ENCODE data around the gene RHOF. TPM values are rescaled to one million over a fixed set of nuclear protein-coding genes. Genes with fewer than 3 reads are reported as not detected.
A peak's percentile ranks its signal among the peaks of the same experiment; 100 is the strongest.

Gene RHOF
- total RNA-seq, 1 donor from 2014 or later, result 31.9 TPM

- Histone ChIP-seq H3K27me3 (ENCODE audit: insufficient read depth, low read length) (no peaks in the 10 kb centered on the region), H3K9ac (ENCODE audit: low read length) (peak overlapping the region; percentile 74), H4K20me1 (ENCODE audit: insufficient read depth, low read length) (peaks cover 25% of the 10 kb centered on the region), H3K36me3 (ENCODE audit: insufficient read depth, low read length) (no peaks in the 10 kb centered on the region), H3K4me1 (ENCODE audit: insufficient read depth, low read length) (peaks cover 67% of the 10 kb centered on the region), H2AFZ (ENCODE audit: low read depth, low read length) (no peak overlapping the region), H3K27ac (ENCODE audit: low read depth, low read length) (peak overlapping the region; percentile 29), H3K79me2 (ENCODE audit: insufficient read depth, low read length) (peaks cover 58% of the 10 kb centered on the region), H3K4me2 (ENCODE audit: low read length) (peak overlapping the region; percentile 91), H3K4me3 (ENCODE audit: insufficient read depth, low read depth, low read length) (peak overlapping the region; percentile 46), H3K9me3 (ENCODE audit: insufficient read depth, low read depth, low read length) (no peaks in the 10 kb centered on the region)
- Mint-ChIP-seq H3K4me1 (ENCODE audit: low read depth, unreplicated experiment) (peaks cover 39% of the 10 kb centered on the region), H3K27me3 (ENCODE audit: low read depth, unreplicated experiment) (no peaks in the 10 kb centered on the region), H3K9me3 (ENCODE audit: unreplicated experiment) (no peaks in the 10 kb centered on the region), H3K27ac (ENCODE audit: unreplicated experiment) (peak overlapping the region; percentile 90), H3K36me3 (ENCODE audit: low read depth, unreplicated experiment) (peaks cover 3% of the 10 kb centered on the region), H3K4me3 (ENCODE audit: unreplicated experiment) (peak overlapping the region; percentile 73)
- no peak for FAIRE-seq
- no peak for TF ChIP-seq EZH2 (IDR thresholded peaks at IDR 0.05; ENCODE audit: insufficient read depth, low read length)
- no peak for TF ChIP-seq CTCF (IDR thresholded peaks at IDR 0.05; ENCODE audit: insufficient read depth, low read depth, low read length)
- DNase-seq (ENCODE audit: low read depth), result peak; percentile 79
These were observed 3.6 kb upstream of the RHOF start for GRCh38 chr12:121796855-121797751.

DNA sequence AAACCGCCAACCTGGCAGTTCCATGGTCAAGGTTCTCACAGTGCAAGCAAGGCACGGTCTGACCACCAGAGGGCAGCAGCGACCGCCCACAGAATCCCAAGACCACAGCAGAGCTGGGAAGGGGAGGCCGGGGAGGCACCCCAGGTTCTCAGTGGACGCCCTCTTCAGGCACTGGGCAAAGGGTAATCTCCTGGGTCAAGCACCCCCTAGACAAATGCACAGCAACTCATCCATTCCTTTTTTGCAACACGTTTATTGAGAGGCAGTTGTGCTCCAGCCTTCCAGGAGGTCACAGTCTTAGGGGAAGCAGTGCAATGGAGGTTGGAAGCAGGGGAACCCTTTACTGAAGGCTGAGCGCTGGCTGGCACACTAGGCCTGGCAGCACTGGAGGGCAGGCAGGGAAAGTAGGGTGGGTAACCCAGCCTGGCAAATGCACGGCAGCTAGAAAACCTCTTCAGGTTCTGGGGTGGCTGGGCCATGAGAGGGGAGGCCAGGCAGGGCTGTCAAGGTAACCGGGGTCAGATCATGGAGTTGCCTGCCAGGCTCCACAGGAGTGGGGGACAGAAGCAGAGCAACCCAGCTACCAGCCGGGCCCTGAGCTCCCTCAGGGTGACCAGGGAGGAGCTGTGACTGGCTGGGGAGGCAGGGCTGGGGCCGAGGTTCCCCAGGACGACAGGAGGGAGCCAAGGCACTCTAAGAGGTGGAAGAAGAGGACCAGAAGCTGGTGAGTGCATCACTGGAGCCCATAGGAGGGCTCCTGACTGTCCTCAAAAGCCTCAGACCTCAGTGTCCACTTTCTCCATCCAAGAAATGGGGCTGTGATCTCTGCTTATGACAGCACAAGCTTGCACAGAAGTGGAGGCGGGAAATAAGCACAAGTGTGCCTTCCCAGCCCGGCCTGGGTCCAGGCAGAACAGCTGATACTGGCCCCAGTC is 1.8 kb upstream of the RHOF start:
- Mint-ChIP-seq H3K4me3 (ENCODE audit: unreplicated experiment) (peak overlapping the region; percentile 80), H3K4me1 (ENCODE audit: low read depth, unreplicated experiment) (peaks cover 43% of the 10 kb centered on the region), H3K27me3 (ENCODE audit: low read depth, unreplicated experiment) (no peaks in the 10 kb centered on the region), H3K27ac (ENCODE audit: unreplicated experiment) (peak overlapping the region; percentile 99), H3K36me3 (ENCODE audit: low read depth, unreplicated experiment) (peaks cover 5% of the 10 kb centered on the region), H3K9me3 (ENCODE audit: unreplicated experiment) (no peaks in the 10 kb centered on the region)
- peak overlapping the region; percentile 75 for H3K9ac ChIP-seq (ENCODE audit: low read length)
- peaks cover 27% of the 10 kb centered on the region for H4K20me1 ChIP-seq (ENCODE audit: insufficient read depth, low read length)
- DNase-seq (ENCODE audit: low read depth) (no peak), FAIRE-seq (no peak)
- peak; percentile 91 for TF ChIP-seq CTCF (IDR thresholded peaks at IDR 0.05; ENCODE audit: insufficient read depth, low read depth, low read length)
- no peak for TF ChIP-seq EZH2 (IDR thresholded peaks at IDR 0.05; ENCODE audit: insufficient read depth, low read length)
- H3K36me3 ChIP-seq (ENCODE audit: insufficient read depth, low read length), result no peaks in the 10 kb centered on the region
- H3K4me1 ChIP-seq (ENCODE audit: insufficient read depth, low read length), result peaks cover 55% of the 10 kb centered on the region
- H3K27ac ChIP-seq (ENCODE audit: low read depth, low read length), result peak overlapping the region; percentile 72
- H3K4me3 ChIP-seq (ENCODE audit: insufficient read depth, low read depth, low read length), result peak overlapping the region; percentile 54
- H3K27me3 ChIP-seq (ENCODE audit: insufficient read depth, low read length), result no peaks in the 10 kb centered on the region
- no peak overlapping the region for H2AFZ ChIP-seq (ENCODE audit: low read depth, low read length)
- H3K4me2 ChIP-seq (ENCODE audit: low read length), result peak overlapping the region; percentile 98
- peaks cover 44% of the 10 kb centered on the region for H3K79me2 ChIP-seq (ENCODE audit: insufficient read depth, low read length)
- H3K9me3 ChIP-seq (ENCODE audit: insufficient read depth, low read depth, low read length), result no peaks in the 10 kb centered on the region

Data from astrocyte (in vitro differentiated cells and primary cell).